ENCODE results near the gene RAB3C.

Gene RAB3C

GRCh38 chr5:58649716-58650115 lies 66.8 kb downstream of the RAB3C start:
- H3K9me3 ChIP-seq (ENCODE audit: insufficient read depth, low read depth, low read length), result no peaks in the 10 kb centered on the region
- H3K4me1 ChIP-seq (ENCODE audit: insufficient read depth, low read length), result no peaks in the 10 kb centered on the region
- no peak overlapping the region for H3K27ac ChIP-seq (ENCODE audit: low read length)
- H3K9ac ChIP-seq (ENCODE audit: low read depth, low read length), result no peak overlapping the region
- no peaks in the 10 kb centered on the region for H3K27me3 ChIP-seq (ENCODE audit: insufficient read depth, low read length)
- H3K36me3 ChIP-seq (ENCODE audit: insufficient read depth, low read depth, low read length), result no peaks in the 10 kb centered on the region
- no peak overlapping the region for H3K4me3 ChIP-seq (ENCODE audit: low read length)

DNA sequence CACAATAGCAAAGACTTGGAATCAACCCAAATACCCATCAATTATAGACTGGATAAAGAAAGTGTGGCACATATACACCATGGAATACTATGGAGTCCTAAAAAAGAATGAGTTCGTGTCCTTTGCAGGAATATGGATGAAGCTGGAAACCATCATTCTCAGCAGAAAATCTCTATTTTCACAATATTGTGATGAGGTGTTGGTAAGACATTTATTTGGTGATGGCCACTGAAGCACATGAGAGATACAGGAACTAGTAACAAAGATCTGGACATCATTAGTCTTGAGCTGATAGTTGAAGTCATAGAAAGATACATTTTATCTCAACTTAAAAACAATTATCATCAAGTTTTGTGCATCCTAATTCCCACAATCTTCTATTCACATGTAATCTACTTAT lies 70.6 kb downstream of the RAB3C start:
- no peaks in the 10 kb centered on the region for H3K27me3 ChIP-seq (ENCODE audit: insufficient read depth, low read length)
- H3K4me3 ChIP-seq (ENCODE audit: low read length), result no peak overlapping the region
- no peaks in the 10 kb centered on the region for H3K4me1 ChIP-seq (ENCODE audit: insufficient read depth, low read length)
- H3K9me3 ChIP-seq (ENCODE audit: insufficient read depth, low read depth, low read length), result no peaks in the 10 kb centered on the region
- no peak overlapping the region for H3K9ac ChIP-seq (ENCODE audit: low read depth, low read length)
- H3K36me3 ChIP-seq (ENCODE audit: insufficient read depth, low read depth, low read length), result no peaks in the 10 kb centered on the region
- H3K27ac ChIP-seq (ENCODE audit: low read length), result no peak overlapping the region

DNA sequence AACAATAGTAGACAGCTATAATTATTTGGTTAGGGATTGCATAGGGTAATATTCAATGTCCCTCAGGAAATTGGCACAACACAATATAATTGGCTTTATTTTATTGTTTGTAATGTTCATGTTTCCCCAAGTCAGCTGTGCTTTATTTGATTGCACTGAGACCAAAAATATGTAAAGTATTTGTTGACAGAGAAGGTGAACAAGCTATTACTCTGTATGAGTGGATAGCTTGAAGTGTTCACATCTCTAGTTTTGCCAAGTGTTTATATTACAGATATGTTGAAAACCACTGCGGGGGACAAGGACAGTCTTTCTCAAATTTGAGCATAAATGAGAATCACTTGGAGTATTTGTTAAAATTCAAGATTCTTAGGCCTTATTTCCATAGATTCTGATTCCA lies 83.3 kb downstream of the RAB3C start:
- Histone ChIP-seq H3K27ac (ENCODE audit: low read length) (no peak overlapping the region), H3K4me3 (ENCODE audit: low read length) (no peak overlapping the region), H3K9ac (ENCODE audit: low read depth, low read length) (no peak overlapping the region), H3K36me3 (ENCODE audit: insufficient read depth, low read depth, low read length) (no peaks in the 10 kb centered on the region), H3K4me1 (ENCODE audit: insufficient read depth, low read length) (peaks cover 5% of the 10 kb centered on the region; the same call in 1 of the 2 replicates), H3K9me3 (ENCODE audit: insufficient read depth, low read depth, low read length) (no peaks in the 10 kb centered on the region), H3K27me3 (ENCODE audit: insufficient read depth, low read length) (no peaks in the 10 kb centered on the region)

DNA sequence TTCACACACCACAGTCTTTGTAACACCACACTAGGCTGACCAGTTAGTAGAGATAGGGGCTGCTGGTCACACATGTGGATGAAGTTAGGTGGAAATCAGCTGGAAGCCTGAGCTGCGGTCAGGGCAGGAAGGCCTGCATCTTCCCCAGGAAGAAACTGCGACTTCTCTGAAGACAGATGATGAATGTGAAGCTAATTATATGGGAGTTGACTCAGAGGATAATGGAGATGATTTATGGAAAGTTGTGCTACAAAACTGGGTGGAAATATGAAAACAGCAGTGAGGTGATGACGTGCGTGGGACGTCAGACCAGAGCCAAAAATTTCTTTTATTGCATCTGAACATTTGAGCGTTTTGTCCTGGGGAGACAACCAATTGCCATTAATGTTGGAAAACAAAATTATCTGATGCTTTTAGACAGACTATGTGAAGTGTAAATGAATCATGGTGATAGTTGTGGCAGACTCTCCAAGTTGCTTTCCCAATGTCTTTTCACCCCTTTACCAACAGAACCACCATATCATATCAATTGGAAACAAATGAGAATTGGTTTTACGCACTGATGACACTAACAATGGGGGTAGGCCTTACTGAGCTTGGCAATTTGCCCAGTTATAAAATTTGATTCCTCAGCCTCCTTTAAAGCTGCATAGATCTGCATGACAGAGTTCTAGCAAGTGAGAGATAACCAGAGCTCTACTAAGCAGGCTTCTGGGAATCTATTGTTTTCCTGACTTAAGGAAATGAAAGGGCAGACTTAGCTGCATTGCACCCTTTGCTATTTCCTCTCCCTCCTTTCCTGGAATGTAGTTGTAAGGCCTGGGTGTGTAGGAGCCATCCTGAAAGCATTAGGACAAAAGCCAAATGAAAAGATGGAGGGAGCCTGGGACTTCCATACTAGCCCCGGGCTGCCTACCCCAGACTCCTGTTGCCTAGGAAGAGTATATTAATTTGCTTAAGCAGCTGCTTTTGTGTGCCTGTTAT lies 84.0 kb downstream of the RAB3C start:
- H3K4me1 ChIP-seq (ENCODE audit: insufficient read depth, low read length), result peaks cover 5% of the 10 kb centered on the region; the same call in 1 of the 2 replicates
- no peaks in the 10 kb centered on the region for H3K36me3 ChIP-seq (ENCODE audit: insufficient read depth, low read depth, low read length)
- H3K4me3 ChIP-seq (ENCODE audit: low read length), result no peak overlapping the region
- H3K27ac ChIP-seq (ENCODE audit: low read length), result no peak overlapping the region
- no peak overlapping the region for H3K9ac ChIP-seq (ENCODE audit: low read depth, low read length)
- H3K27me3 ChIP-seq (ENCODE audit: insufficient read depth, low read length), result no peaks in the 10 kb centered on the region
- H3K9me3 ChIP-seq (ENCODE audit: insufficient read depth, low read depth, low read length), result no peaks in the 10 kb centered on the region

GRCh38 chr5:58670582-58670981 lies 87.7 kb downstream of the RAB3C start:
- no peak overlapping the region for H3K9ac ChIP-seq (ENCODE audit: low read depth, low read length)

GRCh38 chr5:58671155-58671554 lies 88.3 kb downstream of the RAB3C start:
- no peak overlapping the region for H3K27ac ChIP-seq (ENCODE audit: low read length)
- peaks cover 5% of the 10 kb centered on the region; the same call in 1 of the 2 replicates for H3K4me1 ChIP-seq (ENCODE audit: insufficient read depth, low read length)
- no peak overlapping the region for H3K9ac ChIP-seq (ENCODE audit: low read depth, low read length)
- no peaks in the 10 kb centered on the region for H3K27me3 ChIP-seq (ENCODE audit: insufficient read depth, low read length)
- no peaks in the 10 kb centered on the region for H3K36me3 ChIP-seq (ENCODE audit: insufficient read depth, low read depth, low read length)
- H3K9me3 ChIP-seq (ENCODE audit: insufficient read depth, low read depth, low read length), result no peaks in the 10 kb centered on the region
- H3K4me3 ChIP-seq (ENCODE audit: low read length), result no peak overlapping the region

More at GRCh38 chr5:58670582-58670981, 87.7 kb downstream of the RAB3C start:
- Histone ChIP-seq H3K4me3 (ENCODE audit: low read length) (no peak overlapping the region), H3K36me3 (ENCODE audit: insufficient read depth, low read depth, low read length) (no peaks in the 10 kb centered on the region), H3K27me3 (ENCODE audit: insufficient read depth, low read length) (no peaks in the 10 kb centered on the region), H3K27ac (ENCODE audit: low read length) (no peak overlapping the region), H3K4me1 (ENCODE audit: insufficient read depth, low read length) (peaks cover 5% of the 10 kb centered on the region; the same call in 1 of the 2 replicates), H3K9me3 (ENCODE audit: insufficient read depth, low read depth, low read length) (no peaks in the 10 kb centered on the region)

DNA sequence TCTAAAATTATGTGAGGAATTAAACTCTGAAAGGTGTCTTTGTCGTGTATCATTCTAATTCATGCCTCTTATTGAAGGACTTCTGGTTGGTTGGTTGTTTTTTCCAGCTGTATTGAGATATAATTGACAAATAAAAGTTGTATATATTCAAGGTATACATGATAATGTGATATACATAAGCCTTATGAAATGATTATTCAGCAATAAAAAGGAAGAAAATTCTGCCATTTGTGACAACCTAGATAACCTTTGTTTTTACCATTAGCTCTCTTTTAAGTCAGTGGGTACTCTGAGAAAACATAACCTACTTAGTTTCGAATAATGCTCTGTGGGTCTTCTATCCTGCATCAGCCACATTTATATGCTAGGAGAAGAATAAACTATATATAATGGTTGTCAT lies 89.6 kb downstream of the RAB3C start:
- Histone ChIP-seq H3K27me3 (ENCODE audit: insufficient read depth, low read length) (no peaks in the 10 kb centered on the region), H3K36me3 (ENCODE audit: insufficient read depth, low read depth, low read length) (no peaks in the 10 kb centered on the region), H3K27ac (ENCODE audit: low read length) (no peak overlapping the region), H3K9me3 (ENCODE audit: insufficient read depth, low read depth, low read length) (no peaks in the 10 kb centered on the region), H3K9ac (ENCODE audit: low read depth, low read length) (no peak overlapping the region), H3K4me3 (ENCODE audit: low read length) (no peak overlapping the region), H3K4me1 (ENCODE audit: insufficient read depth, low read length) (no peaks in the 10 kb centered on the region)

DNA sequence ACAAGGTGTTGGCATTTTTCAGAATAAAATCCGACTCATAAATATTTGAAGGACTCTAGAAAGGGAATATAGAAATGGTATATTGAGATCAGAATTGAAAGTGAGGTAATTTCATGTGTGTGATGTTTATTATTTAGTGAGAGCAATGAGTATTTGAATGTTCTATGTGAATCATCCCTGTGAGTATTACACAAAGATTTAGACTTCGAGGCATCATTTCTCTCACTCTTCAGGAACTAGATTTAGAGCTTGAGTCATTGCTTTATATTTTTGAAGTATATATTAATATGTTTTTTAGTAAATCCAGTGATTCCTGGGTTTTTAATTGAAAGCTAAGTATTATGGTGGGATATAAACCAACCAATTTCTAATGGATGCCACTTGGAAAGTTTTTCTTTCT lies 91.2 kb downstream of the RAB3C start:
- Histone ChIP-seq H3K27ac (ENCODE audit: low read length) (no peak overlapping the region), H3K36me3 (ENCODE audit: insufficient read depth, low read depth, low read length) (no peaks in the 10 kb centered on the region), H3K4me1 (ENCODE audit: insufficient read depth, low read length) (no peaks in the 10 kb centered on the region), H3K4me3 (ENCODE audit: low read length) (no peak overlapping the region), H3K27me3 (ENCODE audit: insufficient read depth, low read length) (no peaks in the 10 kb centered on the region), H3K9ac (ENCODE audit: low read depth, low read length) (no peak overlapping the region), H3K9me3 (ENCODE audit: insufficient read depth, low read depth, low read length) (no peaks in the 10 kb centered on the region)

DNA sequence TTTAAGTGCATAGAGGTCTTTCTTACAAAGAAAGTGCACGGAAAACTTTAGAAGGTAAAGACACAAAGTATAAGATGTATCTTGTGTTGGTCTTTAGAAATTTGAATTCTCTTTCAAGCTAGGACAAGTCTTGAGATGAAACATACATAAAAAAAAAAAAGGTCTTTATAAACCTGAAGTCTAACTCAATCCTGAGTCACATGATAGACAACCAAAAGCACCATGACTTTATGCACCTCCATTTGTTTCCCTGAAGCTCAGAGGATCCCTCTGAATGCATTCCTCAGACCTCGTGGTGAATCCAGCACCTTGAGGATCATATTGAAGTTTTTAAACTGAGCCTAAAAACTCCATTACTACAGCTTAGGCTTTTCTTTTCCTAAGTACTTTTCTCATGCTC lies 91.8 kb downstream of the RAB3C start:
- Histone ChIP-seq H3K9ac (ENCODE audit: low read depth, low read length) (no peak overlapping the region), H3K27me3 (ENCODE audit: insufficient read depth, low read length) (no peaks in the 10 kb centered on the region), H3K9me3 (ENCODE audit: insufficient read depth, low read depth, low read length) (no peaks in the 10 kb centered on the region), H3K4me3 (ENCODE audit: low read length) (no peak overlapping the region), H3K4me1 (ENCODE audit: insufficient read depth, low read length) (no peaks in the 10 kb centered on the region), H3K27ac (ENCODE audit: low read length) (no peak overlapping the region), H3K36me3 (ENCODE audit: insufficient read depth, low read depth, low read length) (no peaks in the 10 kb centered on the region)

DNA sequence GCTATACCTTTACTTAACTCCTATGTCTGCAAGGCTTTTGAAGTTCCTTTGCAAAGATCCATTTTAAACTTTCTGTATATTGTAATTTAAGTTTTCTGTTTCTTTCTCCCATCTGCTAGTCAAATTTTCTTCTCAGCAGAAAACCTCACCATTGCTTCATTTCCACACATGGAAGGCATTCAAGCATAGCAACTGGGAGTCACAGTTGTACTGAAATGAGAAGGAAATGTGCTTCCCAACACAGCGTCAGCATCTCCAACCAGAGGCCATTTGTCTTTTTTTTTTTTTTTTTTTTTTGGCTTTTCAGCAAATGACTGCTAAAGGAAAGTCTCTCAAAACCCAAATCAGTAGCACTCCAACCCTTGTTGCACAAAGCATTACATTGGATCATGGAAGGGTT lies 92.5 kb downstream of the RAB3C start:
- Histone ChIP-seq H3K9ac (ENCODE audit: low read depth, low read length) (no peak overlapping the region), H3K9me3 (ENCODE audit: insufficient read depth, low read depth, low read length) (no peaks in the 10 kb centered on the region), H3K27ac (ENCODE audit: low read length) (no peak overlapping the region), H3K4me3 (ENCODE audit: low read length) (no peak overlapping the region), H3K27me3 (ENCODE audit: insufficient read depth, low read length) (no peaks in the 10 kb centered on the region), H3K36me3 (ENCODE audit: insufficient read depth, low read depth, low read length) (no peaks in the 10 kb centered on the region), H3K4me1 (ENCODE audit: insufficient read depth, low read length) (no peaks in the 10 kb centered on the region)

DNA sequence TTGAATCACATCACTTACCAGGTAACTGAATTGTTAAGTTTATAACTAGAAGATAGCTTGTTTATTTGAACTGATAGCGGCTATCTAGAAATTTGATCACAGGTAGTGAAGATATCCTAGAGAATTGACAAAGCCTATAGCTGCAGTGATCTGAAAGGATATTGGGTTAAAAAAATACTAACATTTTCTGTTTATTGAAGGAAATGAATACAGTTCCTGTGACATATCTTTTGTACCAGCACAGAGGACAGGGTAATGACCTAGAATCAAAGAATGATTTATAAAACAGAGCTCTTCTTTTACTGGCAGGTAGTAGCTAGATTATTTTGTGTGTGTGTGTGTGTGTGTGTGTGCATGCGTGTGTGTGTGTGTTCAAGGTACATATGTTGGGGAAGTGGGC lies 94.8 kb downstream of the RAB3C start:
- H3K27ac ChIP-seq (ENCODE audit: low read length), result no peak overlapping the region
- H3K9me3 ChIP-seq (ENCODE audit: insufficient read depth, low read depth, low read length), result no peaks in the 10 kb centered on the region
- no peaks in the 10 kb centered on the region for H3K27me3 ChIP-seq (ENCODE audit: insufficient read depth, low read length)
- no peak overlapping the region for H3K9ac ChIP-seq (ENCODE audit: low read depth, low read length)
- no peaks in the 10 kb centered on the region for H3K36me3 ChIP-seq (ENCODE audit: insufficient read depth, low read depth, low read length)
- no peaks in the 10 kb centered on the region for H3K4me1 ChIP-seq (ENCODE audit: insufficient read depth, low read length)
- no peak overlapping the region for H3K4me3 ChIP-seq (ENCODE audit: low read length)

DNA sequence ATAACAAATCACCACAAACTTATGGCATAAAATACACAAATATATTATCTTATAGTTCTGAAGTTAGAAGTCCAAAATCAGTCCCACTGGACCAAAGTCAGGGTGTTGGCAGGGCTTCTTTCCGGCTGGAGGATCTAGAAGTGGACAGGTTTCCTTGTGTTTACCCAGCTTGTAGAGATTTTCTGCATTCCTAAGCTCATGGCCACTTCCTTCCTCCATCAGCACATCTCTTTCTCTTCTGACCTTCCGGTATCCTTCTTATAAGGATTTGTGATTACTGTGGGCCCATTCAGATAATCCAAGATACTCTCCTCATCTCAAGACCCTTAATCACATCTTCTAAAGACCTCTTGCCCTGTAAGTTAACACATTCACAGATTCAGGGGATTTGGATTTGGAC lies 97.6 kb downstream of the RAB3C start:
- Histone ChIP-seq H3K36me3 (ENCODE audit: insufficient read depth, low read depth, low read length) (no peaks in the 10 kb centered on the region), H3K9ac (ENCODE audit: low read depth, low read length) (no peak overlapping the region), H3K27me3 (ENCODE audit: insufficient read depth, low read length) (no peaks in the 10 kb centered on the region), H3K27ac (ENCODE audit: low read length) (no peak overlapping the region), H3K4me1 (ENCODE audit: insufficient read depth, low read length) (no peaks in the 10 kb centered on the region), H3K4me3 (ENCODE audit: low read length) (no peak overlapping the region), H3K9me3 (ENCODE audit: insufficient read depth, low read depth, low read length) (no peaks in the 10 kb centered on the region)
